ENCODE measurements around the gene TCEANC. TPM values are rescaled to one million over a fixed set of nuclear protein-coding genes. Genes with fewer than 3 reads are reported as not detected.
"Not testable (repeated sequence)": the region's sequence is repeated elsewhere in the genome, so short reads cannot be mapped to it uniquely, and the experiment has no call there.

TCEANC gene
- total RNA-seq, 2 donors from 2014 or later, result 2.9 to 3.5 TPM

GRCh38 chrX:13645464-13646153 is 7.3 kb upstream of the TCEANC start:
- no peaks in the 10 kb centered on the region for H3K36me3 ChIP-seq
- no peak for TF ChIP-seq CTCF (IDR thresholded peaks at IDR 0.05)
- H3K27ac ChIP-seq, result no peak overlapping the region
- no peak for DNase-seq
- no peaks in the 10 kb centered on the region for H3K27me3 ChIP-seq
- no peak overlapping the region for H3K9ac ChIP-seq (ENCODE audit: low read depth in 2 of 2, low read length in 2 of 2)
- no peaks in the 10 kb centered on the region for H3K4me1 ChIP-seq
- H3K4me3 ChIP-seq, result no peak overlapping the region
- intact Hi-C loops (cut with DNase I), result no loop called here
- no peaks in the 10 kb centered on the region for H3K9me3 ChIP-seq

GRCh38 chrX:13646154-13646549 is 6.8 kb upstream of the TCEANC start:
- H3K4me1 ChIP-seq, result no peaks in the 10 kb centered on the region
- no peak overlapping the region for H3K9ac ChIP-seq (ENCODE audit: low read depth in 2 of 2, low read length in 2 of 2)
- no peak overlapping the region for H3K27ac ChIP-seq
- intact Hi-C loops (cut with DNase I), result no loop called here
- no peaks in the 10 kb centered on the region for H3K36me3 ChIP-seq
- no peak overlapping the region for H3K4me3 ChIP-seq
- H3K9me3 ChIP-seq, result no peaks in the 10 kb centered on the region
- no peaks in the 10 kb centered on the region for H3K27me3 ChIP-seq
- TF ChIP-seq CTCF (IDR thresholded peaks at IDR 0.05), result peak; percentile 43
- peak; percentile 64 for DNase-seq

- peak; percentile 63 for DNase-seq
- Histone ChIP-seq H3K4me3 (no peak overlapping the region), H3K4me1 (peaks cover 5% of the 10 kb centered on the region), H3K36me3 (no peaks in the 10 kb centered on the region), H3K27me3 (no peaks in the 10 kb centered on the region), H3K27ac (no peak overlapping the region), H3K9me3 (no peaks in the 10 kb centered on the region), H3K9ac (ENCODE audit: low read depth in 2 of 2, low read length in 2 of 2) (no peak overlapping the region)
- TF ChIP-seq CTCF (IDR thresholded peaks at IDR 0.05), result no peak
- intact Hi-C loops (cut with DNase I), result loop anchor here (2.0 kb wide), 1 partner anchor 141 kb away; no protein-coding TSS in a partner anchor
These were observed 5.2 kb upstream of the TCEANC start for GRCh38 chrX:13647709-13648212.

GRCh38 chrX:13648336-13648735 is 4.6 kb upstream of the TCEANC start:
- not testable (repeated sequence) for H3K4me3 ChIP-seq; H3K9me3 ChIP-seq; H3K4me1 ChIP-seq; H3K27ac ChIP-seq; H3K36me3 ChIP-seq; DNase-seq; H3K9ac ChIP-seq (ENCODE audit: low read depth in 2 of 2, low read length in 2 of 2); H3K27me3 ChIP-seq
- intact Hi-C loops (cut with DNase I), result loop anchor here (2.0 kb wide), 1 partner anchor 142 kb away; no protein-coding TSS in a partner anchor

GRCh38 chrX:13649838-13650237 is 3.1 kb upstream of the TCEANC start:
- Histone ChIP-seq H3K4me3 (no peak overlapping the region), H3K9ac (ENCODE audit: low read depth in 2 of 2, low read length in 2 of 2) (no peak overlapping the region), H3K9me3 (no peaks in the 10 kb centered on the region), H3K27me3 (no peaks in the 10 kb centered on the region), H3K27ac (no peak overlapping the region), H3K36me3 (no peaks in the 10 kb centered on the region), H3K4me1 (peaks cover 14% of the 10 kb centered on the region)
- intact Hi-C loops (cut with DNase I), result loop anchor here (2.0 kb wide), 1 partner anchor 143 kb away; no protein-coding TSS in a partner anchor
- TF ChIP-seq CTCF (IDR thresholded peaks at IDR 0.05), result no peak
- DNase-seq, result no peak

GRCh38 chrX:13650318-13650717 is 2.6 kb upstream of the TCEANC start:
- DNase-seq, result no peak
- peaks cover 14% of the 10 kb centered on the region for H3K4me1 ChIP-seq
- no peak overlapping the region for H3K27ac ChIP-seq
- no peaks in the 10 kb centered on the region for H3K9me3 ChIP-seq
- H3K27me3 ChIP-seq, result no peaks in the 10 kb centered on the region
- no peaks in the 10 kb centered on the region for H3K36me3 ChIP-seq
- intact Hi-C loops (cut with DNase I), result no loop called here
- no peak overlapping the region for H3K4me3 ChIP-seq
- H3K9ac ChIP-seq (ENCODE audit: low read depth in 2 of 2, low read length in 2 of 2), result no peak overlapping the region
- TF ChIP-seq CTCF (IDR thresholded peaks at IDR 0.05), result no peak

Measured in colonic mucosa (tissue), 4 donors.